HG02798 (cell line): Measurements from ENCODE around the gene CDKAL1.
A peak's percentile ranks its signal among the peaks of the same experiment; 100 is the strongest.

ENCODE experiments used
- ATAC-seq: cut with Tn5 transposase; IDR thresholded peaks from one replicate; pipeline ENCODE4 v1.9.1; 2021; ENCODE audit warnings: mild to moderate bottlenecking; ENCODE audit not compliant: unreplicated experiment, poor library complexity

Gene CDKAL1

GRCh38 chr6:20931772-20932171 is 397.5 kb downstream of the CDKAL1 start:
- no peak for ATAC-seq

DNA sequence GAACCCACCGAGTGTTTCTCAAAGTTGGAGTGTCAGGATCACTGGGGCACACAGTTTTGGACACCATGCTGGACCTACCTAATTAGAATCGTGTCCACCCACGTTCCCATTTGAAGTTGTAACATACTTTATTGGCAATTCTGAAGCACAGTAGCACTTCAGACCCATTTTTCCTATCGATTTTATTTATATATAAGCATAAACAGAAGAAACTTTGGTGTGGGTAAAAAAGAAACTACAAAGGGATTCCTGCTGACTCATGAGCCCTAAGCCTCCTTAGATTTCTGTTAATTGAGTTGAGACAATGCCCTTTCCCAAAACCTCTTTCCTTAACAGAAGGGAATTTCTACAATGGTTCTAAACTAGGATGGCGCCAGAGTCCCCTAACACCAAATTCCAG is 398.0 kb downstream of the CDKAL1 start:
- no peak for ATAC-seq

DNA sequence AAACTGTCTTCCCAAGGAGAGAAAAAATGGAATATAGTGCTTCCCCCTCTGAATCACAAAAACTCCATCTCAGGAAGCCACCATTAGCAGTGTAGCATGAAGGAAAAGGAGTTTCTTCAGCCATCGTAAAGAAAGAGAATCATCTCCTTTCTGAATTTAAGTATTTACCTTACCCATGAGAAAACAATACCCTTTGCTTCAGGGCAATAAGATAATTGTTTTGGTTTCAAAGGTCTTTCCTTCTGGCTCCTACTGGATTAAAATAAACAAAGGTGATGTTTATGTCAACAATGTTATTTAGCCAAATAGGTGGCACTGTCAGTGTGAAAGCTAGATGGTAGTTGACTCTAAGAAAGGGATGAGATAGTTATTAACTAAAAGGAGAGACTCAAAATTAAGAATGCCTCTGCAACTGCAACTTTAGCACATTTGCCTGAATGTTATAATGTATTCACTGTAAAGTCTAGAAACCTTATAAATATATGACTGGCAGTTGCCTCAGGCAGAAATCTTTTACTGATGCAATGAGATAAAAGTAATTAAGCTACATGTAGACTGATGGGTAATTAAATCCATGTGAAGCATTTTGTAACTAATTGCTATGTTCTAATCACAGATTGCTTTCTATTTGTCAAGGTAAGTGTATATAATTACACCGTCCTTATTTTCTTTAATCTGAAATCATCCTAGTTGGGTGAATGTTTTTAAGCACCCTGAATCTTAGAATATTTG is 399.0 kb downstream of the CDKAL1 start:
- no peak for ATAC-seq

- ATAC-seq: no peak
These were observed 402.7 kb downstream of the CDKAL1 start for GRCh38 chr6:20936949-20937348.

DNA sequence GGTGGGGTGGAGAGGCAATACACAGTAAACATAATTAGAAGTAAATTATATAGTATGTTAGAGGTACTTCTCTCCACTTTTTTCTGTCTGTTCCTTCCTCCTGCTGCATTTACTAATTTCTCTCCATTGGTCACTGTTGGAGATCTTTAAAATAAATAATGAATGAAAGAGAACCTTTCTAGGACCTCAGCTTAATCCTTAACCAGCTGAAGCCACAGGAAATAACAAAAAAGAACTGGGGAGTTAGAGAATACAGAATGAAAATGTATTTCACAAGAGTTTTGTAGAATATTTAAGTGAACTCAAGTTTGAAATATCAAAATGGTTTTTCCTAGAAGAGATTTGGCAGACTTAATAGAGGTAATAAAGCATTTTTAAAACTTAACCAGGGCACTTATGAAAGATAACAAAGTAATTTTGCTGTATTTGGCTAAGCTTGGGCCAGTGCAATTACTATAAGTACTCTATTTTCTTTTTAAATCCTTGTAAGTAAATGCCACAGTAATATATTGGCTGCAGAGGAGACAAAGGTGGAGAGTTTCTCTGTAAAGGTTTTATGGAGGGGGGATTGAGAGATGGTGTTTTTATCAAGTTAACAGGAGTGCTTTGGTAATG is 405.0 kb downstream of the CDKAL1 start:
- ATAC-seq: no peak

DNA sequence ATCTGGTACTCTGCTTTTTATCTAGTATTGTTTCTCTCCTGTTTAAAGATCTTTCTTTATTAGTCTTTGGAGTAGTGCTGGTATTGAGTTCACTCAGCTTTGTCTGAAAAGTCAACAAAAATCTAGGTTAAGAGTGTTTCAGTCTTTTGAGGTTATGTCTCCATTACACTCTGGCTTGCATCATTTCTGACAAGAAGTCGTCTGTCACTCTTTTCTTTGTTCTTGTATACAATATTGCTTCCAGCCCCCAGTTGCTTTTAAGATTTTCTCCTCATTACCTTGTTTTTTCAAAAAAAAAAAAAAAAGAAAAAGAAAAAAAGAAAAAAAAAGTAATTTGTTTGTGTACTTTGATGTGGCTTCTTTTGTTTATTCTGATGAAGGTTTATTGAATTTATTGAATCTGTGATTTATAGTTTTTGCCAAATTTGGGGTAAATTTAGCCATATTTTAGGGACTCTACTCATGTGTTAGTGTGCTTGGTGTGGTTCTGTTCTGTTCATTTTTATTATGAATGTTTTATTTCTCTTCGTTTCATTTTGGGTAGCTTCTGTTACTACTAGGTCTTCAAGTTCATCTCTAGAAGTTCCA is 408.9 kb downstream of the CDKAL1 start:
- no peak for ATAC-seq

DNA sequence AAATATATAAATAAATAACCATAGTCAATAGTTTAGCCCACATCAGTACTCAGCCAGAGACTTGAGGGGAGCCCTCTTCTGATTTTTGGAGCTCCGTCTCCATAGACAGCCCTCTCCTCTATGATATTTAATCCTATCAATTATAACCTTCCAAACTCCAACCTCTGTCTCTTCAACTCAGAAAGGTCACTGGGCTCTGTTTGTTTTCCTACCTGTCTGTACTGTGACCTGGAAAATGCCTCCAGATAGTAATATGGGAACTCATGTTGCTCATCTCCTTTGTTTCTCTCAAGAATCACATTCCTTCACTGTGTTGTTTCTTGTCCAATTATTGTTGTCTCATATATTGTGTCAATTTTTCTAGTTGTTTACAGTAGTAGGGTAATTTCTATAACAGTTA is 409.7 kb downstream of the CDKAL1 start:
- ATAC-seq: no peak

DNA sequence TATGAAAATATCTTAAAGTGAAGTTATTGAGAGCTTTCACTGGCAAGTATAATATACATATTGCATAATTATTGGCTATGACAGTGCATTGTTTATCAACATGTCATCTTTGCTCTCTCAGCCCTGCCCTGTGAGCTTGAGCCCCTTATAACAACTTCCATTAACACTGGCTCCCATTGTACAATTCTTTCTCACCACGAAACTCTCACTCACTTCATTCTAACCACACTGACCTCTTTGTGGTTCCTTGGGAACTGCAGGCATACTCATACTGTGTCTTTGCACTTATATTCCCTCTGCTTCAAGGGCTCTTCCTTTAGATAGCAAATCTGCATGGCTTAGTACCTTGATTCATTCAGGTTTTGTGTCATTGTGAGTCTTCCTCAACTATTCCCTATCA is 411.8 kb downstream of the CDKAL1 start:
- ATAC-seq: peak; percentile 89

- ATAC-seq: no peak
These were observed 412.6 kb downstream of the CDKAL1 start for GRCh38 chr6:20946890-20947289.

DNA sequence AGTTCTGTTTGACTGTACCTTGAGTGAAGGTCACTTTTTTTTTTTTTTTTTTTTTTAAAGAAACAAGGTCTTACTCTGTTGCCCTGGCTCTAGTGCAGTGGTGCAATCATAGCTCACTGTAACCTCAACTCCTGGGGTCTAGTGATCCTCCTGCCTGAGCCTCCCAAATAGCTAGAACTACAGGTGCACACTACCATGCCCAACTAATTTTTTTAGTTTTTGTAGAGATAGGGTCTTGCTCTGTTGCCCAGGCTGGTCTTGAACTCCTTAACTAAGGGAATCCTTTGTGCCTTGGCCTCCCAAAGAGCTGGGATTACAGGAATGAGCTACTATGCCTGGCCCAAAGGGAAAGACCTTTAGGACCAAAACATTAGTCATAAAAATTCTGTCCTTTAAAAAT is 413.7 kb downstream of the CDKAL1 start:
- no peak for ATAC-seq

GRCh38 chr6:20948556-20948955 is 414.3 kb downstream of the CDKAL1 start:
- no peak for ATAC-seq

DNA sequence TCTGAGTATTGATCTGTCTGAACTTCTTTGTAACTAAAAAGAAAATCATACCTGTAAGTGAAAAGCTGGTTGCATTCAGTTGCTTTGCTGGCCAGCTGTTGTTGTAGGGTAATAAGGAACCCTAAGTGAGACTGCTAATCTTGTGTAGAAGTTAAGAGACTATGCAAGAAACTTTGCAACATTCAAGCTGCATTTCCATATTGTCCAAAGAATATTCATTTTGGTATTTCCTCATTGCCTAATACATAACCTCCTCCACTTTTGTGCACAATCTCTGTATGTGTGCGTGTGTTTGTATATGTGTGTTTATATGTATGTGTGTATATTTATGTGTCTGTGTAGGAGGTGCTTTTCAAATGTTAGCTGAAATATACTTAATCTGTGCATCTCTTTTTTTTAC is 414.9 kb downstream of the CDKAL1 start:
- ATAC-seq: no peak

DNA sequence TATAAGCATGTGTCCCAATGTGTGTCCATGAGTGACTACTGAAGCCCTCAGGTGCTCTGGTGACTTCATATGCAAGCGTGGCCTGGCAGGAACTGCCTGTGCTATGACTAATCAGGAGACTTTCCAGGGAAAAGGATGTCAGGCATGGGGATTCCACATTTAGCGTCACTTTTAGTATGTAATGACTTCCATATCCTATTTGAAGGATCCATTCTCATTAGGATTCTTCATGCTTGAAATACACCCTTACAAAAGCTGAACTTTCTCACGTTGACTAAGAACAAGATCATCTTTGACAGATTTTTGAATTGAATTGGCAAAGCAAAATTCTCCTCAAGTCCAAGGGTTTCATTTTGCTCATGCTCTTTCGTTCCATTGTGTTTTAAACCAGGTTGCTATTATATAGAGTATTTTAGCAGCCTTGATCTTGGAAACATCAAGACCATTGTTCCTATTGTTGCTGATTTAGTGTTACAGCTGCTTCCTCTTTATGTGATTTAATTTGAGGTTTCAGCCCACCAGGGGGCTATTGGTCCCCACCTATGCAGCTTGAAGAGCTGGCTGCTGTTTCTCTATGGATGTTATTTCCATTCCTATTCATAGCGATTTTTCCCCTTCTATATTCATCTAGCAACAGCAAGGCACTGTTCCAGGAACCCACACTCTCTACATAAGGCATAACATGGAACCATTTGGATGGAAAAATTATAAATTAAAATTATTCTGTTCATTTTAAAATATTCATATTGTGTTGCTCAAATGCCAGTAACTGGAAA is 418.6 kb downstream of the CDKAL1 start:
- ATAC-seq: no peak

DNA sequence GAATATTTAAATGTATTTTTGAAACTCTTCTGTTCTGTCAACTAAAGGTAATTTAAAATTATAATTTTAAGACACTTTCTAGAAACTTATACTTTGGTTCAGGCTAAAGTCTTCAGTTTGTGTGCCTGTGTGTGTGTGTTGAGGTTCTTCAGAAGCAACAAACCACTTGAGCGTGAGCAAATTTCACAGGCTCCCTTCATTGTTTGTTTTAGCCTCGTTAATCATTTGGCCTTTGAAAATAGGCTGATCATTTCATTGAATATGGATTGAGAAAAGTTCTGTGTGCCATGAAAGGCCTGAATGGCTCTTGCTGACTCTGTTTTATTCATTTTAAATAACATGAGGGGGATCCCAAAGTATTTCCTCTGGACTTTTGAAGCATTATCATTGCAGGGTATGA is 420.1 kb downstream of the CDKAL1 start:
- no peak for ATAC-seq

- no peak for ATAC-seq
These were observed 420.9 kb downstream of the CDKAL1 start for GRCh38 chr6:20955131-20955530.

- no peak for ATAC-seq
These were observed 421.5 kb downstream of the CDKAL1 start for GRCh38 chr6:20955751-20956150.

GRCh38 chr6:20960067-20960466 is 425.8 kb downstream of the CDKAL1 start:
- ATAC-seq: no peak

- ATAC-seq: no peak
These were observed 431.0 kb downstream of the CDKAL1 start for GRCh38 chr6:20965276-20965675.

DNA sequence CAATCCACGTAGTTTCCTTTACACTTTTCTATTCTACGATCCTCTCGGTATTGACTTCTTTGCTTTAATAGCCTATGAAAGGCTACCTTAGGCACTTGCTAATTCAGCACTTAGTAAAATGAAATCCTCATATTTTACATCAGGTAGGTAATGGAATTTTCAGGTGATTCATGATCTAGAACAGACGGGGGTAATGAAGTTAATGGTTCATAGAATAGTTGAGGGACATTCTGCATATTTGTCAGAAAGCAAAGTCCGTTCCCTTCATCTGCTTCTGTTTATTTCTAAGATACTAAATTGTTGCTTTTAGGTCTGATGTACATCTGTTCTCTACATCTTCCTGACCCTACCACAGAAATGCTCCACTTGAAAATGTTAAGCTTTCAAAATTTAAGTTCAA is 431.7 kb downstream of the CDKAL1 start:
- ATAC-seq: no peak

- ATAC-seq: no peak
These were observed 435.3 kb downstream of the CDKAL1 start for GRCh38 chr6:20969551-20969950.

GRCh38 chr6:20976391-20976918 is 442.2 kb downstream of the CDKAL1 start:
- no peak for ATAC-seq
